Esophagus (tissue), 2 donors: Measurements from ENCODE around the gene CYP4A11. TPM values are rescaled to one million over a fixed set of nuclear protein-coding genes. Genes with fewer than 3 reads are reported as not detected.
"Not testable (repeated sequence)": the region's sequence is repeated elsewhere in the genome, so short reads cannot be mapped to it uniquely, and the experiment has no call there.

Experiments
- H3K27ac ChIP-seq, 2 donors: one replicate each; pipeline ENCODE4 v1.5.1; 2013; ENCODE audit warnings: low read depth in 2 of 2, mild to moderate bottlenecking in 2 of 2, inconsistent platforms in 1 of 2, low read length in 1 of 2, moderate library complexity in 1 of 2
- H3K27me3 ChIP-seq, 2 donors: one replicate each; pipeline ENCODE4 v1.6.1; 2013; ENCODE audit warnings: low read length in 2 of 2, control low read depth in 1 of 2, mild to moderate bottlenecking in 1 of 2; ENCODE audit not compliant: insufficient read depth in 2 of 2, control insufficient read depth in 1 of 2
- H3K36me3 ChIP-seq, 2 donors: one replicate each; pipeline ENCODE4 v1.6.1; 2013; ENCODE audit warnings: low read length in 1 of 2; ENCODE audit not compliant: control insufficient read depth in 2 of 2, insufficient read depth in 2 of 2
- H3K4me1 ChIP-seq, 2 donors: one replicate each; pipeline ENCODE4 v1.6.1; 2013; ENCODE audit warnings: low read length in 1 of 2; ENCODE audit not compliant: control insufficient read depth in 2 of 2, insufficient read depth in 2 of 2
- H3K4me3 ChIP-seq, 2 donors: one replicate each; pipeline ENCODE4 v1.5.1; 2013; ENCODE audit warnings: low read length in 2 of 2, mild to moderate bottlenecking in 2 of 2, low read depth in 1 of 2, moderate library complexity in 1 of 2
- H3K9me3 ChIP-seq, 2 donors: one replicate each; pipeline ENCODE4 v1.6.1; 2013; ENCODE audit warnings: mild to moderate bottlenecking in 2 of 2, low read depth in 1 of 2, low read length in 1 of 2, moderate library complexity in 1 of 2; ENCODE audit not compliant: control insufficient read depth in 2 of 2, insufficient read depth in 1 of 2
- WGBS, 2 donors: extraction: QIAGEN DNeasy Blood & Tissue Kit; methylation state at CpG; one replicate each; pipeline ENCODE4 v1.1.7; 2013; 5-methylcytosine and 5-hydroxymethylcytosine counted together
- polyA plus RNA-seq, 2 donors: library from polyadenylated mRNA; stranded (reverse); fragments of 200-250 nt; gene quantifications; one replicate each; pipeline ENCODE4 v1.2.3, GENCODE V29; 2013
- donor health status: healthy with polysubstance abuse.
- donor health status: Bipolar disorder and iron deficiency.

Gene CYP4A11
- polyA plus RNA-seq, 2 donors: 0.01 TPM; not detected in 1

DNA sequence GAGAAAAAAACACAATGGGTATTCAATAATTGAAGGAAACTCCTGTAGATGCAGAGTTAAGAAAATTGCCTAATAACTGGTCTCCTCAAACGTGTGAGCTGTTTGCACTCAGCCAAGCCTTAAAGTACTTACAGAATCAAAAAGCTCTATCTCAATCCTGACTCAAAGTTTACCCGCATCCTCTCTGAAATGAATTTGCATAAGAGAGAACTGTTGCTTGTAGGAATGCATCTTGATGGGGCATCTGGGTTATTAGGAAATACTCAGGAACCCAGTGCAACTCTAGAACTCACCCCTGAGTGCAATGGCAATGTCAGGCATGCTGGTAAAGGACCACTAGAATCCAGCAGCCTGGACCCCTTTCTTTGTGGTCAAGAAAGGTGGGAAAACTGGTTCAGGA lies 12.6 kb upstream of the CYP4A11 start:
- 40 to 56% methylated on average over 2 of the region's 2 CpGs for WGBS, 2 donors
- not testable (repeated sequence) for H3K36me3 ChIP-seq, H3K27ac ChIP-seq, H3K9me3 ChIP-seq, H3K4me1 ChIP-seq, H3K4me3 ChIP-seq, H3K27me3 ChIP-seq

DNA sequence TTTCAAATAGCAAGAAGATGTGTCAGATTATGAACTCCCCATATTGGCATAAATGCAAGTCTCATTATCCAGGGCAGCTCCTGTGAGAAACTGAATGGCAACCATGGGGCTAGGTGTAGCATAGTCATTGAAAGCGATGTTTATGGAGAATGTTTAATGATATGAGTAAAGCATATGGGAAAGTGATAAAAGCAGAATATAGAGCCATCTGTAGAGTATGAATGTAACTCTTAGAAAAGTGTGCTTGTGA lies 8.1 kb upstream of the CYP4A11 start:
- WGBS, 2 donors: 93 to 98% methylated on average over 1 of the region's 1 CpG
- H3K27ac ChIP-seq, H3K4me3 ChIP-seq: not testable (repeated sequence)

DNA sequence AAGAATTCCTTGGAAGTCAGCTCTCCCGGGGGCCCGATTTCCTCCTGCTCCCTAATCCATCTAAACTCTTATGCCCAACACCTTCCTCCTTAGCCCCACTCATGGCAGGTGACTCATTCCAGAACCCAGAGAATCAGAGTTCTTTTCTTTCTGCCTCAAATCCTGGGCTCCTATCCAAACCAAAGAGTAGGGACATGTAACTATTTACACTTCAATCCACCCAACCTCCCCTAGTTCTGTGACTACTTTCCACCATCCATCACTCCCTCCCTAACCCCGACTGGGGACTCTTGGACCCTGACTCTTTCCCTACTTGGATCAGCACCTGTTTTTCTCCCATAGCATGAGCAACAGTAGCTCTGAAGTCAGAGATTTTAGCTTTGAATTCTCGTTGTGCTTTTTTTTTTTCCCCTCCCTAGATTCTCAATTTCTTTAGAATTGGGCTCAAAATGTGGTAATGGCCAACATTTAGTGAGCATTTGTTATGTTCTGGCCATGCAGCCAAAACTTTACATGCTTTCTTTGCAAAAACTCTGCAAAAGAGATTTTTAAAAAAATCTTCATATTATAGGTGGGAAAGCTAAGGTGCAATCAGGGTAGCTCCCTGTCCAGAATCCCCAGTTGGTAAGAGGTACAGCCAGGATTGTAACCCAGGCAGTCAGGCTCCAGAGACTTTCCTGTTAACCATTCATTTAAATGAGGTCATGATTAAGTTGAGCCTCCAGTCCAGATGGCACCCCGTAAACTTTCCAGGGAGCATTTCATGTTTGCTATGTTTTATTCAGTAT lies 7.5 kb upstream of the CYP4A11 start:
- Histone ChIP-seq H3K27me3 (no peaks in the 10 kb centered on the region), H3K9me3 (no peaks in the 10 kb centered on the region), H3K36me3 (no peaks in the 10 kb centered on the region), H3K4me1 (no peaks in the 10 kb centered on the region), H3K27ac (no peak overlapping the region), H3K4me3 (no peak overlapping the region)
- 36 to 40% methylated on average over 5 of the region's 5 CpGs for WGBS, 2 donors

More for the DNA sequence above, 8.1 kb upstream of the CYP4A11 start:
- H3K9me3 ChIP-seq, H3K27me3 ChIP-seq, H3K36me3 ChIP-seq, H3K4me1 ChIP-seq: not testable (repeated sequence)

DNA sequence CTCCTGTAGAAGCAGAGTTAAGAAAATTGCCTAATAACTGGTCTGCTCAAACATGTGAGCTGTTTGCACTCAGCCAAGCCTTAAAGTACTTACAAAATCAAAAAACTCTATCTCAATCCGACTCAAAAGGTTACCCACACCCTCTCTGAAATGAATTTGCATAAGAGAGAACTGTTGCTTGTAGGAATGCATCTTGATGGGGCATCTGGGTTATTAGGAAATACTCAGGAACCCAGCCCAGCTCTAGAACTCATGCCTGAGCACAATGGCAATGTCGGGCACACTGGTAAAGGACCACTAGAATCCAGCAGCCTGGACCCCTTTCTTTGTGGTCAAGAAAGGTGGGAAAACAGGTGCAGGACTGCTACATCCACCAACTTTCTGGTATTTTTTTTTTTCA lies 6.4 kb upstream of the CYP4A11 start:
- 25 to 30% methylated on average over 2 of the region's 2 CpGs for WGBS, 2 donors
- not testable (repeated sequence) for H3K9me3 ChIP-seq, H3K27ac ChIP-seq

DNA sequence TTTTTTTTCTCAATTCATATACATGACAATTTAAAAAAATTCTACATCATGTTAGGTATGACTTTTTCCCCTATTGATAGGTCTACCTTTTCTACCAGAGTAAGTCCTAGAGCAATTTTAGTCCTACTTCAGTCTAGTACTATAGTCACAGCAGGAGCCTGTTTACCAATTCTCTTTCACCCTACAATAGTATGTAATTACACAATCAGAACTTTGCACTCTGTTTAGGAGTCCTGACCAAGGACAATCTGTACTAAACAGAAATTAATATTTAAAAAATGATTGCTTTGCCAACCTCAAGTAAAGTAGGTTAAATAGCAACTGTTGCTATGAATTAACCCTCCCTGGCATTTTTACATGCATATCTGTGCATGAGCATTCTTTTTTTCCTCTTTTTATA lies 810 bp upstream of the CYP4A11 start:
- Histone ChIP-seq H3K36me3 (no peaks in the 10 kb centered on the region), H3K27me3 (no peaks in the 10 kb centered on the region), H3K4me3 (no peak overlapping the region), H3K9me3 (peaks cover 0 to 2% of the 10 kb centered on the region in 2 donors), H3K4me1 (no peaks in the 10 kb centered on the region), H3K27ac (no peak overlapping the region)

More for the DNA sequence above, 6.4 kb upstream of the CYP4A11 start:
- H3K36me3 ChIP-seq, H3K4me3 ChIP-seq, H3K4me1 ChIP-seq, H3K27me3 ChIP-seq: not testable (repeated sequence)

DNA sequence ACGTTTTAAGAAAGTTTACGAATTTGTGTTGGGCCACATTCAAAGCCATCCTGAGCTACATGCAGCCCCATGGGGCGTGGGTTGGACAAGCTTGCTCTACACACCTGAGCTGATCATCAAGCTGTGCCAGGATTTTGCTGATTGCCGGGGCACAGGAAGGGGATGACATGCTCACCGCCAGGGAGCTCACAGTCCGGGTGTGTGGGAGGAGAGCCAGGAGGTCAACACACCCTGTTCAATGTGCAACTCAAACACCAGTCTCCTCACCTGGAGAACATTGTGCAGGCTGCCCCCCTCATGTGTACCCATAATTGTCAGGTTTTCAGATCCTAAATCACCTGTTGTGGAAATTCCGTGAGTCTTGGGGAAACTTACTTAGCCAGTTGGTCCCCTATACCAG lies 969 bp downstream of the CYP4A11 start:
- Histone ChIP-seq H3K27me3 (no peaks in the 10 kb centered on the region), H3K36me3 (no peaks in the 10 kb centered on the region), H3K4me3 (no peak overlapping the region), H3K27ac (no peak overlapping the region), H3K4me1 (no peaks in the 10 kb centered on the region), H3K9me3 (peaks cover 0 to 2% of the 10 kb centered on the region in 2 donors)
- 63 to 73% methylated on average over 7 of the region's 7 CpGs for WGBS, 2 donors

DNA sequence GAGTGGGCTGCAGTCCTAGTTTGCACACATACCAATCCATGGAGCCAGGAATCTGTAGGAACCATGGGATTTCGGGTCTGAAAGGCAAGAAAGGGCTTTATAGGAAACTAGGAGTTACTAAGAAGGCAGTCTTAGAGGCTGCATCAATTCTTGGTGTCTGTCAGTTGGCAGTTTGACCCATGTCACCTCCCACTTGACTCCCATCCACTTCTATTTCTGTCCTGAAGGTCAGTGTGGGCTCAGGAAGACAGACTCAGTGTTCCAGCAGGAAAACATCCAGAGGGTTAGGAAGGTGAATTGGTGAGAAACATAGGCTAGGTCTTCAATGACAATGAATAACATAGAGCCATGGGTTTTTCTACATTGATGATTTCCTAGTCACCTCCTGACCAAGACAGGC lies 4.0 kb downstream of the CYP4A11 start:
- H3K27ac ChIP-seq: no peak overlapping the region
- H3K4me3 ChIP-seq: no peak overlapping the region
- H3K36me3 ChIP-seq: no peaks in the 10 kb centered on the region
- 51 to 54% methylated on average over 1 of the region's 1 CpG for whole genome bisulfite sequencing, 2 donors
- H3K27me3 ChIP-seq: no peaks in the 10 kb centered on the region
- peaks cover 0 to 2% of the 10 kb centered on the region in 2 donors for H3K9me3 ChIP-seq
- no peaks in the 10 kb centered on the region for H3K4me1 ChIP-seq

DNA sequence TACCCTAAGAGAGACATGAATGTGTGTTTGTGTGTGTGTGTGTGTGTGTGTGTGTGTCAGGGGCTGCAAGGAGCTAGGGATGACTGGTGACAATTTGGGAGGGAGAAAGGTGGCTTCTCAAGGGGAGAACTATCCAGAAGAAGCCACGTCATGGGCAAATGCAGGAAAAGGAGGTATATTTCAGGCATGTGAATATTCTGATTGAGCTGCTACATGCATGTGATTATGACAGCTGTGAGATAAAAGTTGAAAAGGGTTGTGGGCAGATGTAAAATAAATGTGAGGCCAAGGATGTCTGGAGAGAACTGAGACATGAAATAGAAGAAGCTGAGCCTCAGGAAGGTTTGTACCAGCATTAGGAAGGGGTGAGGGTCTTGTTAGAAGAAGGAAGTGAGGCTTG lies 4.5 kb downstream of the CYP4A11 start:
- Histone ChIP-seq H3K9me3 (peaks cover 0 to 2% of the 10 kb centered on the region in 2 donors), H3K4me1 (no peaks in the 10 kb centered on the region), H3K27me3 (no peaks in the 10 kb centered on the region), H3K4me3 (no peak overlapping the region), H3K27ac (no peak overlapping the region), H3K36me3 (no peaks in the 10 kb centered on the region)
- 77 to 83% methylated on average over 1 of the region's 1 CpG for WGBS, 2 donors

DNA sequence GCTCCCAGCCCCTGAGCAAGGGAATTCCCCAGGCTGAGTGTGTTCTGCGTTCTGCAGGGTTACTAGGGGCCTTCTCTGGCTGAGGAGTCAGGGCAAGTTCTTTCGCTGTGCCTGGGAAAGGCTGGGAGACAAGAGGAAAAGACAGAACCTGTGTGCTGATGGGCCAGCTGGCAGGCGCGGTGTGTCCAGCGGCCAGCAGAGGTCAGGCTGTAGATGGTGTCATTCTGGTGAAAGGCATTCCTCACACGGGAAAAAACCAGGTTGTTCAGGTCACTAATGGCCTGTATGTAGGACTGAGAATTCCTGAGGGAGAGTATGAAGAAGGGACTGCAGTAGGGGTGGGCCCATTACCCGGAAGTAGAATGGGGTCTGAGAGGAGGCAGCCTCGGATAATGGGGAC lies 6.4 kb downstream of the CYP4A11 start:
- H3K4me3 ChIP-seq, H3K27ac ChIP-seq, H3K9me3 ChIP-seq, H3K27me3 ChIP-seq, H3K36me3 ChIP-seq, H3K4me1 ChIP-seq: not testable (repeated sequence)
- WGBS, 2 donors: 32 to 37% methylated on average over 7 to 8 of the region's 8 CpGs

DNA sequence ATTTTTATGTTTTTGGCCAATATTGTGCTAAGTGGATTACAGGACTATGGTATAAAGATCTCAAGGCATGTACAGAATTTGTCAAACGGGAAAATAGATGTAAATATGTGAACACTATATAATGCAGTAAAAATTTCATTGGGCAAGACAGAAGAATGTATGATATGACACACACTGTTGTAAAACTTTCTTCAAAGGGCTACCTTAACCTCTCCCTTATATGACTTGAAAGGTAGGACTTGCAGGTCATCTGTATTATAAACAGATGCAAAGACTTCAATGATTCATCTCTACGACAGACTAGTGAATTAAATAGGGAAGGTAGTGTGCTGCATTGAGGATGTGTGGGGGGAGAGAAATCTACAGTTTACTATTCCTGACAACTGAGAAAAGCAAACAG lies 9.3 kb downstream of the CYP4A11 start:
- not testable (repeated sequence) for H3K27ac ChIP-seq, H3K9me3 ChIP-seq, H3K36me3 ChIP-seq, H3K4me1 ChIP-seq, H3K4me3 ChIP-seq, H3K27me3 ChIP-seq
- WGBS, 2 donors: 51 to 58% methylated on average over 2 of the region's 2 CpGs
